ENCODE results near the gene PIPOX. TPM values are rescaled to one million over a fixed set of nuclear protein-coding genes. Genes with fewer than 3 reads are reported as not detected.

Gene PIPOX
- total RNA-seq, 1 donor from 2014 or later, result 3.3 TPM

DNA sequence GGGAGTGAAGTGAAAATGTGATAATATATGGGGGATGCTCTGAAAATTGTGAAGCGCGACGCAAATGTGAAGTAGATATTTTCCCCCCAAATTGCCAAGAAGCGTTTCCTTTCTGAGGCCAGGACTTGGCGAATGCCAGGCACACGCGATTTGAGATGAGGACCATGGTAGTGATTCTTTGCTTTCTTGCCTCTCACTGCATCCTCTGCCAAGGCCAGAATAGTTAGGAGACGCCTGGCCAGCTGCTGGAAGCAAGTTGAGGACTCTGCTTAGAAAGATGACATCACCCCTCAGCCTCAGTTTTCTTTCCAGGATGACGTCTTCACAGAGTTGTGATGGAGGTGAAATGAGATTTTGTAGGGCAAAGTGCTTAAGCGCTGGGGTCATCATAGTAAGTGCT lies 25.9 kb downstream of the PIPOX start:
- peaks cover 3% of the 10 kb centered on the region for H3K36me3 Mint-ChIP-seq (ENCODE audit: low read depth, unreplicated experiment)
- no peak for TF ChIP-seq CTCF (IDR thresholded peaks at IDR 0.05; ENCODE audit: unreplicated experiment)
- H3K4me1 Mint-ChIP-seq (ENCODE audit: unreplicated experiment), result peaks cover 4% of the 10 kb centered on the region
- H3K27me3 Mint-ChIP-seq (ENCODE audit: unreplicated experiment), result peaks cover 7% of the 10 kb centered on the region
- no peak overlapping the region for H3K27ac Mint-ChIP-seq (ENCODE audit: unreplicated experiment)
- H3K4me3 Mint-ChIP-seq (ENCODE audit: unreplicated experiment), result no peak overlapping the region
- no peaks in the 10 kb centered on the region for H3K9me3 Mint-ChIP-seq (ENCODE audit: unreplicated experiment)
- DNase-seq (ENCODE audit: low spot score), result no peak

DNA sequence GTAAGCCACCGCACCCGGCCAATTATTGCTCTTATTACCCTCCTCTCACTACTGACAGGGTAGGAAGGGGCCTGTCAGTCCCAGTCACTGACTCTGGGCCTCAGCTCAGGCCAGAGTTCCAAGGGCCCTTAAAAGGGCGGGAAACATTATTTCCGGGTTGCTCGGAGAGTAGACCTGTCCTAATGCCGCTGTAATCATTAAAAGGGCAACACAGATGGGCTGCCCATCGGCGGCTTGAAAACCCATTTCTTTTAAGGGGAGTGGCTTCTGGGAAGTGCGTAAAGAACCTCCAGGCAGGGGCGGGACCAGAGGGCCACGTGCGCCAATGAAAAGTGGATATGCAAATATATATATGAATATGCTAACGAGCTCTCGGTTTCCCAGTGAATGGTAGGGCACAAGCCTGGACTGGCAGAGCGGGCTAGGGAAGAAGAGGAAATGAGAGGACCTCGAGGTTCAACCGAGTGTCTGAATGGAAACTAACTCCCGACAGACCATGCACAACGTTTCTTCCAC lies 26.6 kb downstream of the PIPOX start:
- Mint-ChIP-seq H3K36me3 (ENCODE audit: low read depth, unreplicated experiment) (peaks cover 3% of the 10 kb centered on the region), H3K27ac (ENCODE audit: unreplicated experiment) (no peak overlapping the region), H3K9me3 (ENCODE audit: unreplicated experiment) (no peaks in the 10 kb centered on the region), H3K27me3 (ENCODE audit: unreplicated experiment) (peaks cover 7% of the 10 kb centered on the region), H3K4me3 (ENCODE audit: unreplicated experiment) (no peak overlapping the region), H3K4me1 (ENCODE audit: unreplicated experiment) (peaks cover 3% of the 10 kb centered on the region)
- DNase-seq (ENCODE audit: low spot score), result no peak
- no peak for TF ChIP-seq CTCF (IDR thresholded peaks at IDR 0.05; ENCODE audit: unreplicated experiment)

DNA sequence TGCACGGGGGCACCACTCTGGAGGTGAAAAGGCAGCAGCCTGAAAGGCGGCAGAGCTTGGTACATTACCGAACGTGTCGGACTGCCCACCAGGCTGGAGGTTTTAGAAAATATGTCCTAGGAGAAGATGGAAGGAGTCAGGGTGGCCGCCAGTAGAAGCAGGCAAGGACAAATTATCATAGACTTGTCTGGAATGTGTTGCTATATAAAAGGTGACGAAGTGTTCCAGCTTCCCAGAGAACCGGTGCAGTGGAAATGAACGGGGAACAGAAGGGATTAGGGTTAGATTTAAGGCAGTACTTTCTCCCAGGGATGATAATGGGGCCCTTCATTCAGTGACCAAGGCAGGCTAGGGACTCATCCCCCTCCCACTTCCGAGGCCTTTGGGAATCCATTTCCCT lies 27.4 kb downstream of the PIPOX start:
- TF ChIP-seq CTCF (IDR thresholded peaks at IDR 0.05; ENCODE audit: unreplicated experiment), result no peak
- H3K9me3 Mint-ChIP-seq (ENCODE audit: unreplicated experiment), result no peaks in the 10 kb centered on the region
- DNase-seq (ENCODE audit: low spot score), result no peak
- H3K4me3 Mint-ChIP-seq (ENCODE audit: unreplicated experiment), result no peak overlapping the region
- H3K27me3 Mint-ChIP-seq (ENCODE audit: unreplicated experiment), result peaks cover 7% of the 10 kb centered on the region
- H3K36me3 Mint-ChIP-seq (ENCODE audit: low read depth, unreplicated experiment), result peaks cover 3% of the 10 kb centered on the region
- H3K4me1 Mint-ChIP-seq (ENCODE audit: unreplicated experiment), result peaks cover 3% of the 10 kb centered on the region
- no peak overlapping the region for H3K27ac Mint-ChIP-seq (ENCODE audit: unreplicated experiment)

GRCh38 chr17:29070781-29071180 lies 27.8 kb downstream of the PIPOX start:
- Mint-ChIP-seq H3K9me3 (ENCODE audit: unreplicated experiment) (no peaks in the 10 kb centered on the region), H3K4me3 (ENCODE audit: unreplicated experiment) (no peak overlapping the region), H3K36me3 (ENCODE audit: low read depth, unreplicated experiment) (peaks cover 4% of the 10 kb centered on the region), H3K27ac (ENCODE audit: unreplicated experiment) (no peak overlapping the region), H3K27me3 (ENCODE audit: unreplicated experiment) (peaks cover 11% of the 10 kb centered on the region), H3K4me1 (ENCODE audit: unreplicated experiment) (peaks cover 3% of the 10 kb centered on the region)
- DNase-seq (ENCODE audit: low spot score), result no peak
- no peak for TF ChIP-seq CTCF (IDR thresholded peaks at IDR 0.05; ENCODE audit: unreplicated experiment)

- DNase-seq (ENCODE audit: low spot score), result no peak
- Mint-ChIP-seq H3K4me3 (ENCODE audit: unreplicated experiment) (no peak overlapping the region), H3K27me3 (ENCODE audit: unreplicated experiment) (peaks cover 12% of the 10 kb centered on the region)
Observed at GRCh38 chr17:29071303-29071702, 28.4 kb downstream of the PIPOX start.

More at GRCh38 chr17:29071303-29071702, 28.4 kb downstream of the PIPOX start:
- no peak for TF ChIP-seq CTCF (IDR thresholded peaks at IDR 0.05; ENCODE audit: unreplicated experiment)
- no peak overlapping the region for H3K27ac Mint-ChIP-seq (ENCODE audit: unreplicated experiment)
- no peaks in the 10 kb centered on the region for H3K9me3 Mint-ChIP-seq (ENCODE audit: unreplicated experiment)
- H3K4me1 Mint-ChIP-seq (ENCODE audit: unreplicated experiment), result peaks cover 3% of the 10 kb centered on the region
- H3K36me3 Mint-ChIP-seq (ENCODE audit: low read depth, unreplicated experiment), result peaks cover 10% of the 10 kb centered on the region
